ENCODE data around the gene LGR4. TPM values are rescaled to one million over a fixed set of nuclear protein-coding genes. Genes with fewer than 3 reads are reported as not detected.

The LGR4 gene
- total and polyA plus RNA-seq, 9 of the 15 experiments (the other 6 are each of a cell fraction or from before 2014, with no cell fraction given), result 0.94 to 10.1 (median 5.8) TPM

GRCh38 chr11:27372164-27372563 is 100.4 kb downstream of the LGR4 start (continued):
- TF ChIP-seq SRSF9 (IDR thresholded peaks at IDR 0.05; ENCODE audit: borderline replicate concordance, low read depth, low read length), result no peak
- TF ChIP-seq TCF3 (CRISPR knock-in tag; IDR thresholded peaks at IDR 0.05), result peak; percentile 96
- no peak for TF ChIP-seq ZSCAN32 (CRISPR knock-in tag; IDR thresholded peaks at IDR 0.05)
- no peak for TF ChIP-seq CAMTA2 (CRISPR knock-in tag; conservative IDR thresholded peaks at IDR 0.05)
- TF ChIP-seq ZNF184 (CRISPR knock-in tag; IDR thresholded peaks at IDR 0.05), result no peak
- no peak for TF ChIP-seq ZNF445 (CRISPR knock-in tag; IDR thresholded peaks at IDR 0.05; ENCODE audit: low read depth)
- no peak; the same call in 1 of the 2 replicates for TF ChIP-seq HDAC2 (IDR thresholded peaks at IDR 0.05)
- no peak for TF ChIP-seq MEIS2 (IDR thresholded peaks at IDR 0.05; ENCODE audit: partially characterized antibody)
- no peak for TF ChIP-seq PHF8 (IDR thresholded peaks at IDR 0.05; ENCODE audit: borderline replicate concordance, low read length)
- peak; percentile 91 for TF ChIP-seq PML (IDR thresholded peaks at IDR 0.05; ENCODE audit: low read length)
- TF ChIP-seq ZNF668 (CRISPR knock-in tag; IDR thresholded peaks at IDR 0.05), result no peak
- no peak for TF ChIP-seq HCFC1 (IDR thresholded peaks at IDR 0.05; ENCODE audit: low read depth, low read length)
- TF ChIP-seq CREB3L1 (IDR thresholded peaks at IDR 0.05; ENCODE audit: borderline replicate concordance, low read depth), result no peak
- peak; percentile 97 for TF ChIP-seq ARID1B (IDR thresholded peaks at IDR 0.05)
- no peak for TF ChIP-seq ZNF41 (CRISPR knock-in tag; conservative IDR thresholded peaks at IDR 0.05)
- no peak for TF ChIP-seq SUPT5H (IDR thresholded peaks at IDR 0.05)
- TF ChIP-seq MBD1 (CRISPR knock-in tag; IDR thresholded peaks at IDR 0.05), result no peak
- TF ChIP-seq SNRNP70 (optimal IDR thresholded peaks at IDR 0.05; ENCODE audit: low read depth, low read length), result no peak
- TF ChIP-seq MXI1 (IDR thresholded peaks at IDR 0.05; ENCODE audit: low read depth, low read length), result no peak
- TF ChIP-seq KDM4B (IDR thresholded peaks at IDR 0.05; ENCODE audit: borderline replicate concordance in 2 of 2, low read depth in 1 of 2), result no peak
- TF ChIP-seq YBX1 (IDR thresholded peaks at IDR 0.05), result no peak
- no peak for TF ChIP-seq KDM5B (IDR thresholded peaks at IDR 0.05; ENCODE audit: insufficient replicate concordance, low read depth, low read length)
- no peak for TF ChIP-seq ZNF224 (CRISPR knock-in tag; IDR thresholded peaks at IDR 0.05)
- TF ChIP-seq ZNF24 (IDR thresholded peaks at IDR 0.05), result no peak
- TF ChIP-seq ZNF280B (CRISPR knock-in tag; IDR thresholded peaks at IDR 0.05), result no peak
- no peak for TF ChIP-seq CHD2 (IDR thresholded peaks at IDR 0.05; ENCODE audit: low read depth, low read length)
- no peak for TF ChIP-seq MCM3 (IDR thresholded peaks at IDR 0.05)
- no peak for TF ChIP-seq ZNF408 (CRISPR knock-in tag; IDR thresholded peaks at IDR 0.05; ENCODE audit: low read depth)
- TF ChIP-seq NRF1 (conservative IDR thresholded peaks at IDR 0.05 in 1 of 2, IDR thresholded peaks at IDR 0.05 in 1 of 2), result no peak
